Ureter (tissue), 1 donor: ENCODE measurements around the gene TRAP1. TPM values are rescaled to one million over a fixed set of nuclear protein-coding genes. Genes with fewer than 3 reads are reported as not detected.
A peak's percentile ranks its signal among the peaks of the same experiment; 100 is the strongest.

Experiments used
- DNase-seq: peaks from one replicate; pipeline ENCODE4 v3.0.0-alpha.2; 2020; ENCODE audit warnings: low spot score
- total RNA-seq: library from RNA; stranded (reverse); gene quantifications from one replicate; pipeline ENCODE4 v1.2.4, GENCODE V29; 2023
- donor health status: DM: yes; HTN: yes; CAD: no.

TRAP1 gene
- 156 TPM for total RNA-seq

GRCh38 chr16:3717235-3718018 lies at the start of gene TRAP1:
Gene TRAP1, minus strand, starts transcription at chr16:3717524. Its CDS starts 16 bp downstream, at chr16:3717508.
- peak; percentile 92 for DNase-seq

GRCh38 chr16:3766177-3766576 lies 48.9 kb upstream of the TRAP1 start:
- DNase-seq, result no peak

DNA sequence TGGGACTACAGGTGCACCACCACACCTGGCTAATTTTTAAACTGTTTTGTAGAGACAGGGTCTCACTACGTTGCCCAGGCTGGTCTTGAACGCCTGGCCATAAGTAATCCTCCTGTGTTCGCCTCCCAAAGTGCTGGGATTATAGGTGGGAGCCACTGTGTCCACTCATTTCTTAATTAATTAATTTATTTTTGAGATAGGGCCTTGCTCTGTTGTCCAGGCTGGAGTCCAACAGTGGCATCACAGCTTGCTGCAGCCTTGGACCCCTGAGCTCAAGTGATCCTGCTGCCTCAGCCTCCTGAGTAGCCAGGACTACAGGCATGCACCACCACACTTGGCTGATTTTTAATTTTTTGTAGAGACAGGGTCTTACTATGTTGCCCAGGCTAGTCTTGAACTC lies 47.1 kb upstream of the TRAP1 start:
- no peak for DNase-seq

DNA sequence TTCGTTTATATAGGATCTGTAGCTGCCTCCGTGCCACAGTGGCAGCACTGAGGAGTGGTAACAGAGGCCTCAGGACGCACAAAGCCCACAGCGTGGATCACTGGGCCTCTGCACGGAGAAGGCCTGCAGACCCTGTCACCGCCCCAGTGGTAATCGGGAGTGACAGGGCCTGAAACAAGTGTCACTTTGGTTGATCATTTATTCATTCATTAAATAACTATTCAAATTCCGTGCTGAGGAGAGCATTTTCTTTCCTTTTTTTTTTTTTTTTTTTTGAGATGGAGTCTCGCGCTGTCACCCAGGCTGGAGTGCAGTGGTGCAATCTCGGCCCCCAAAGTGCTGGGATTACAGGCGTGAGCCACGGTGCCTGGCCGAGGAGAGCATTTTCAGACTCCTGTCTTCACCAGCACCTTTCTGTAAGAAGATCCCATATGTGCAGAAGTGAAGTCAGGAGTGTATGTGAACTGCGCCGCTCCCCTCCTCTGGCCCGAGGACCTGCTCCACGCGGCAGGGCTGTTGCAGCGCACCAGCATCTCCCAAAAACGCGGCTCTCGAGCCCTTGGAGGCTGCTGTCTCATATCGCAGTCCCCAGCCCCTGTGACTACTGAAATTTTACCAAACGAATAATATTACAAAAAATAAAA lies 44.9 kb upstream of the TRAP1 start:
- DNase-seq, result no peak

DNA sequence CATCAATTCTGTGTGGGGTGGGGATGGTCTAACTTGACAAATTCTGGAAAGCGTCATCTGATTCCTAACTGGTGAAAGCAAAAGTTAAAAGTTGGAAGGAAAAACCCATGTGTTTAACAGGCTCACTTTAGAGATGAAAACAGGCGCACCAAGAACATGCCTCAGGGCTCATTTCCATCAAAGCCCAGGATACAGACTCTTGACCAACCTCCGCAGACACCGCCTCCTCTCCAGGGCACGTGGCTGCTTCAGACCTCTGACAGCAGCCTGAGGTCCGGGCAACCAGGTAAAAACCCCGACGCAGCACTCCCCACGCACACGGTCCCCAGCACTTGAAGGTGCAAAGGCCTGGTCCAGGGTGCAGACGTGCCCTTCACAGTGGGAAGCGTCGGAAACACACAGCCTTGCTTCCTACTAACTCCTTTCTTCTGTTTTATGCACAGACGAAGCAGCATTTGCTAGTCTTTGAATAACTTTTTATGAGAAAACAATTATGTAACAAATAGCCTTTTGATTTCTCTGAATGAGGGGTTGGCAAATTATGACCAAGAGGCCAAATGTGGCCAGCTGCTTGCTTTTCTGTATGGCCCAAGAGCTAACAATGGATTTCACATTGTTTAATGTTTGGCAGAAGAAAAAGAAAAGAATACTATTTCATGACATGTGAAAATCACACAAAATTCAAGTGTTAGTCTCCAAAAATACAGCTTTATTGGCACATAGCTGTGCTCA lies 44.2 kb upstream of the TRAP1 start:
- DNase-seq, result no peak

DNA sequence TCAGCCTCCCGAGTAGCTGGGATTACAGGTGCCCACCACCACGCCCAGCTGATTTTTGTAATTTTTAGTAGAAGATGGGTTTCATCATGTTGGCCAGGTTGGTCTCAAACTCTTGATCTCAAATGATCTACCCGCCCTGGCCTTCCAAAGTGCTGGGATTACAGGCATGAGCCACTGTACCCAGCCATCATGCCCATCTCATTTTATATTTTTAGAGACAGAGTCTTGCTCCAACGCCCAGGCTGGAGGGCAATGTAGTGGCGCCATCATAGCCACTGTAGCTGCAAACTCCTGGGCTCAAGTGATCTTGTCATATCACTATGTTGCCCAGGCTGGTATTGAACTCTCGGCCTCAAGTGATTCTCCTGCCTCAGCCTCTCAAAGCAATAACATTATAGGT lies 43.2 kb upstream of the TRAP1 start:
- no peak for DNase-seq

DNA sequence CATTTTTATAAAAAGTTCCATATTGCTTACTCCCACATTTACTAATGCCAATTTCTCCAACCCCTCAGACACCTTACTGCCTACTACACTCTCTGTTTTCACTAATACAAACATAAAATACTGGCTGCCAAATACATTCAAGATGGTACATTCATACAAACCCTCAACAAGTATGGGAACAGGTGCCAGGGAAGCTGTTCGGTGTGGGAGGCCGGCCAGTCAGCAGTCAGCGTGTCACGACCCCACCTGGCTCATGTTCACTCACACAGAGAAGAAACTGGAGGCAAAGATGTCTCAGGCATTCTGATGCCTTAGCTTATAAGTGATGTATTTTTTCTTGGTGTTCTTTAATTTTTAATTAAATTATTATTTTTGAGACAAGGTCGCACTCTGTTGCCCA lies 42.4 kb upstream of the TRAP1 start:
- no peak for DNase-seq

DNA sequence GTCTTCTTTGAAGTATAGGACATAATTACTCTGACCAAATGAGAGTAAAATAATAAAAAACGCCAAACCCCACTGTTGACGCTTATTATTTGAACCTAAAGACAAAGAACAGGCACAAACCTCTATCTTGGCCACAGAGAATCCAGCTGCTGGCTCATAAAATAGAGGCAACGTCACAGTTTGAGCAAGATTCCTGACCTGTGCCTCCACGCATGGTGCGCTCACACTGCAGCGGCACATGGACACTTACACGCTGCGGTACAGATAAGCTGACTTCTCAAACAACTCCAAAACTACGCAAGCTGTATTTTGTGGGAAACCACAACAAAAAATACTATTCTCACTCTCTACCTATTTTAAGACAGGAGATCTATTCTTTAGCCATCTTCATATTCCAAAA lies 38.8 kb upstream of the TRAP1 start:
- DNase-seq, result no peak

DNA sequence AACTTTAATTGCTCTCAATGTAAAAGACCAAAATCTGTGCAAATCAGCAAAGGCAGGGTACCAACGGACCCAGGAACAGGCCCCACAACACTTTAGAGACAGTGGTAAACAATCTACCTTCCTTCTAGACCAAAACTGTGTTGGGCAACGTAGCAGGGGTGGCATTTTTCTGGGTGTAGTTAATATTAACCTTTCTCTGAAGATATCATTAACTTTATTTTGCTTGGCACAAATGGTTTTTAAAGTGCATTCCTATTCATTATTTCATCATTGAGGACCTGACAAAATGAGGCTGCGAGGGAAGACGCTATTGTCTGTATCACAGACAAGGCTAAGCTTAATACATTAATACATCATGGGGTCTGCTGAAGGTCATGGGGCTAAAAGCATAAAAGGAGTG lies 37.9 kb upstream of the TRAP1 start:
- DNase-seq, result no peak

DNA sequence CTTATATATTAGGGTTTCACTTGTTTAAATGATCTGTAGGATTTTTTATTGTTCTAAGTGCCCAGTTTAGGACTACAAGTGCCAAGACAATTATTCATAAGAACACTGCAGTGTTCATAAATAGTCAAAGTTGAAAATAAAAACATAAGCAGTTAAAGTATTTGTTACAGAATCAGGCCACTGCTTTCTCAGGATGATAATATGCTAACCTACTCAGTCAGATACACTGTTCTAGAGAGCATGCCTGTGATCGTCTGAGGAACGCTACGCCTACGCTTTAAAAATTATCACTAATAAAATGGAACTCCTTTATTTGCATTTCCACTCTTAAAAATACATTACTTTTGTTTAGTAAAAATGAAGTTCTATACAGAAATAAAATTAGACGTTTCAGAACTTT lies 37.4 kb upstream of the TRAP1 start:
- DNase-seq, result no peak

- DNase-seq, result no peak
Measured at GRCh38 chr16:3754081-3754703, 36.9 kb upstream of the TRAP1 start.

GRCh38 chr16:3752984-3753383 lies 35.7 kb upstream of the TRAP1 start:
- no peak for DNase-seq

- DNase-seq, result no peak
Measured at GRCh38 chr16:3751878-3752277, 34.6 kb upstream of the TRAP1 start.

- no peak for DNase-seq
Measured at GRCh38 chr16:3748307-3748706, 31.0 kb upstream of the TRAP1 start.

DNA sequence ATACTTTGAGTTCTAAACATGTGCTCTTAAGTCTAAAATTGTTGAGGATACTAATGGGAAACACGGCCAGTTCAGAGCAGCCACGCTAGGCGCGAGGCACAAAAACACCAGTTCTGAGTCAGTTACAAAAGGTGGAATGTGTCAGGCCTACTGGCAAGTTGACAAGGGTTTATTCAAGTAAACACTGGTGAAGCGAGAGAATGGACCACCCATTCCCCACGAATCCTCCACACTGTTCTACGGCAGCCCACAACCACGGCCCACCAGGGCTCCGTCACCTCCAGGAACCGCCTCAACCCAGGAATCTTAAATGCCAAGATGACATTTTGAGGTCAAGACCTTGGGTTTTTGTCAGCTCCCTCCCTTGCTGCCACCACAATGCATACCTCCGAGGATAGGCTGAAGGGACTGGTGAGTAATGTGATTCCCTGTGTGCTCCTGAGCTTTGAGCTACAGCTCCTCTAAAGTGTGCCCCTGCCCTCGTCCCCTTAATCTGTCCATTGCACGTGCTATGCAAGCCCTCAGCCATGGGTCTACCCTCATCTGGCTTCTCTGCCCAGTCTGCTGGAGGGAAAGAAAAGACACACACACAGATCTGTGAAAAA lies 28.5 kb upstream of the TRAP1 start:
- DNase-seq, result no peak

GRCh38 chr16:3744018-3744417 lies 26.7 kb upstream of the TRAP1 start:
- no peak for DNase-seq

DNA sequence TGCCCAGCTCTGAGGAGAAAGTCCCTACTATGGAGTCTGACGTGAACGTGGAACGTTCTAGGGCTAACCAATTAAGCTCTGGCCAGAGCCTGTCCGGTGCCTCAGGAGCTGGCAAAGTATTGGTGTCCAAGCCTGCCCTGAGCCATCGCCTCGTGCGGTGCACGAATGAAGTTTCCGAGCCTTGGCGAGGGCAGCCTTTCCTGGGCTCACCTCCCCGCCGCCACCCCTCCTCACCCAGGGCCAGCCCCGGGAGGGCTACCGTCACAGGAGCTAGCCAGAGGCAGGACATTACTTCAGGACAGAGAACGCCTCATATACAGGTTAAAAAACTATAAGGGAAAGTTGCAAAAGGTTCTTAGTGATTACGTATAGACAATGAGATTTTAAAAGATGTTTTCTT lies 23.6 kb upstream of the TRAP1 start:
- no peak for DNase-seq

DNA sequence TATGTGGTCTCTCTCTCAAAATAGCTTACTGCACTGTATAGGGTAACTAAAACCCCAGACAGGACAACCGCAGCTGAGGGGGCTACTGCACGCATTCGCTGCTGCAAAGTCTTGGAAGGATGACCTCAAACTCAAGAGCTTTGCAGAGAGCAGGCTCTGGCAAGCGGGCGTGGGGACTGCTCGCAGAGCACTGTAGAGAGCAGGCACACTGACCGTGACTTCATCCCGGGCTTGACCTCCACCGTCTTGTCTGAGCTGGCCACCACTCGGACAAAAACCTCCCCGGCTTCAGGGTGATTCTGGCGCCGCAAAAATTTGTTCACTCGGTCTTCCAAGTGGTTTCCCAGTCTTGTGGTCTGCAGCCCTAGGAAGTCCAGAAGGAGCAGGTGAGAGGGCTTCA lies 22.9 kb upstream of the TRAP1 start:
- DNase-seq, result no peak

DNA sequence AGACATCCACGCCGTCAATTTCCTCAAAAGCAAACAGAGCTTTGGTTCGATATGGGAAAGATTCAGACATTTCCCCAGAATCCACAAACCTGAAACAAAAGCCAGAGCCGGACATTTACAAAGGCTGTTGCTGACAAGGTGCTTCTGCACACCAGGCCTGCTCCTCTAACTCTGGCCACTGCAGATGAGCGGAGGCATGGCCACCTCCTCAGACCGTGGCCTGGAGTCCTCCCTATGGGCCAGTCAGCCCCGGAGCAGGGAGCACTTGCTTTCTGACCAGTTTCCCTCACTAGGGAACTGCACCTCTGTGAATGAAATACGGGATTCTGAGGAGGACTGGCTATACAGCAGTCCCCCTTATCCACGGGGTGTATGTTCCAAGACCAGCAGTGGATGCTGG lies 22.3 kb upstream of the TRAP1 start:
- DNase-seq, result no peak

- no peak for DNase-seq
Measured at GRCh38 chr16:3738541-3738940, 21.2 kb upstream of the TRAP1 start.

DNA sequence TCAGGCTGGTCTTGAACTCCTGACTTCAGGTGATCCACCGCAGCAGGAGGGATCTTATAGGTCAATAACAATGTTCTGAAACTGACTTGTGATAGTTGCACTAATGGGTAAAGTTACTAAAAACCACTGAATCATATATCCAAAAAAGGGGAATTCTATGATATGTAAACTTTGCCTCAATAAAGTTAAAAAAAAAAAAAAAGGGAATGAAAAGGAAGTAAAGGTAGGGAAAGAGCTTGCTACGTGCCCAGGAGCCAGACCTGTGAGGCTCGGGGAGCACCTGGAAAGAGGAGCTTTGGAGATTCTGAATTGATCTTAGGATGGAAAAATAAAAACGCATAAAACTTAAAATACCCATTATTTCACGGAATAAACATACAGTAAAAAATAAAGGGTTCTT lies 20.8 kb upstream of the TRAP1 start:
- no peak for DNase-seq

- no peak for DNase-seq
Measured at GRCh38 chr16:3737181-3737580, 19.9 kb upstream of the TRAP1 start.
